HFFc6 (cell line): ENCODE data around the gene TMEM266. TPM values are rescaled to one million over a fixed set of nuclear protein-coding genes. Genes with fewer than 3 reads are reported as not detected.
"Not testable (repeated sequence)": the region's sequence is repeated elsewhere in the genome, so short reads cannot be mapped to it uniquely, and the experiment has no call there.

Experiments used
- DNase-seq: peaks from one replicate; pipeline ENCODE4 v3.0.0-alpha.2; 2018
- H3K27ac Mint-ChIP-seq: 2 replicates; pipeline ENCODE4 v1.8.0; 2020; ENCODE audit warnings: mild to moderate bottlenecking, mixed read lengths
- H3K27me3 Mint-ChIP-seq: 2 replicates; pipeline ENCODE4 v1.8.0; 2021; ENCODE audit warnings: mild to moderate bottlenecking, moderate library complexity, mixed read lengths; ENCODE audit not compliant: insufficient read depth
- H3K36me3 Mint-ChIP-seq: 2 replicates; pipeline ENCODE4 v1.8.0; 2021; ENCODE audit warnings: low read depth, mixed read lengths
- H3K4me1 Mint-ChIP-seq: 2 replicates; pipeline ENCODE4 v1.8.0; 2020; ENCODE audit warnings: low read depth, mixed read lengths
- H3K4me3 Mint-ChIP-seq: 2 replicates; pipeline ENCODE4 v1.8.0; 2020; ENCODE audit warnings: mild to moderate bottlenecking, moderate library complexity, mixed read lengths
- H3K9me3 Mint-ChIP-seq: 2 replicates; pipeline ENCODE4 v1.8.0; 2020; ENCODE audit warnings: mild to moderate bottlenecking, mixed read lengths
- CTCF ChIP-seq: fragments of 200-600 bp; sonication (generic); IDR thresholded peaks from 2 replicates; pipeline ENCODE4 v1.5.0; 2021; ENCODE audit warnings: antibody characterized with exemption, mild to moderate bottlenecking
- total RNA-seq, 6 experiments: library from RNA; stranded (reverse); fragmentation: NEBNext Ultra II Directional; extraction: Animal tissue kit (Norgen Biotek cat#: 25700); gene quantifications; 2 replicates in 1 of 6; 3 replicates in 5 of 6; pipeline ENCODE4 v1.2.3, GENCODE V29; 2021

Gene TMEM266
- total RNA-seq, 6 experiments from 2014 or later: 0.10 to 0.19 (median 0.17) TPM; not detected in 1

GRCh38 chr15:76032046-76032445 lies 27.7 kb upstream of the TMEM266 start:
- H3K9me3 Mint-ChIP-seq: no peaks in the 10 kb centered on the region
- peaks cover 7% of the 10 kb centered on the region for H3K27me3 Mint-ChIP-seq
- no peak for DNase-seq
- H3K36me3 Mint-ChIP-seq: no peaks in the 10 kb centered on the region
- H3K4me3 Mint-ChIP-seq: no peak overlapping the region
- TF ChIP-seq CTCF: no peak
- no peak overlapping the region for H3K27ac Mint-ChIP-seq
- H3K4me1 Mint-ChIP-seq: no peaks in the 10 kb centered on the region

GRCh38 chr15:76033438-76033837 lies 26.3 kb upstream of the TMEM266 start:
- H3K27me3 Mint-ChIP-seq: peaks cover 15% of the 10 kb centered on the region
- H3K9me3 Mint-ChIP-seq: no peaks in the 10 kb centered on the region
- DNase-seq: no peak
- no peak for TF ChIP-seq CTCF
- H3K36me3 Mint-ChIP-seq: no peaks in the 10 kb centered on the region
- no peak overlapping the region for H3K4me3 Mint-ChIP-seq
- no peaks in the 10 kb centered on the region for H3K4me1 Mint-ChIP-seq
- no peak overlapping the region for H3K27ac Mint-ChIP-seq

GRCh38 chr15:76034111-76034510 lies 25.7 kb upstream of the TMEM266 start:
- H3K9me3 Mint-ChIP-seq: no peaks in the 10 kb centered on the region
- no peak for TF ChIP-seq CTCF
- H3K4me1 Mint-ChIP-seq: no peaks in the 10 kb centered on the region
- peaks cover 19% of the 10 kb centered on the region for H3K27me3 Mint-ChIP-seq
- no peak for DNase-seq
- H3K4me3 Mint-ChIP-seq: no peak overlapping the region
- H3K27ac Mint-ChIP-seq: no peak overlapping the region
- no peaks in the 10 kb centered on the region for H3K36me3 Mint-ChIP-seq

GRCh38 chr15:76035593-76035992 lies 24.2 kb upstream of the TMEM266 start:
- peaks cover 19% of the 10 kb centered on the region for H3K27me3 Mint-ChIP-seq
- DNase-seq: no peak
- no peaks in the 10 kb centered on the region for H3K4me1 Mint-ChIP-seq
- no peaks in the 10 kb centered on the region for H3K9me3 Mint-ChIP-seq
- no peak overlapping the region for H3K4me3 Mint-ChIP-seq
- H3K27ac Mint-ChIP-seq: no peak overlapping the region
- no peak for TF ChIP-seq CTCF
- H3K36me3 Mint-ChIP-seq: no peaks in the 10 kb centered on the region

GRCh38 chr15:76038512-76038911 lies 21.3 kb upstream of the TMEM266 start:
- no peak for TF ChIP-seq CTCF
- no peak for DNase-seq
- Mint-ChIP-seq H3K4me3 (no peak overlapping the region), H3K4me1 (no peaks in the 10 kb centered on the region), H3K27ac (no peak overlapping the region), H3K36me3 (peaks cover 7% of the 10 kb centered on the region), H3K9me3 (peaks cover 6% of the 10 kb centered on the region; the same call in 1 of the 2 replicates), H3K27me3 (peaks cover 23% of the 10 kb centered on the region)

- H3K36me3 Mint-ChIP-seq, DNase-seq, H3K27ac Mint-ChIP-seq, H3K4me3 Mint-ChIP-seq, H3K9me3 Mint-ChIP-seq: not testable (repeated sequence)
- Mint-ChIP-seq H3K4me1 (peaks cover 11% of the 10 kb centered on the region), H3K27me3 (peaks cover 35% of the 10 kb centered on the region)
Observed at GRCh38 chr15:76054201-76054600, 5.6 kb upstream of the TMEM266 start.
